HPDE6-E6E7 (cell line): ENCODE measurements around the gene OLFM2.
"Not testable (repeated sequence)": the region's sequence is repeated elsewhere in the genome, so short reads cannot be mapped to it uniquely, and the experiment has no call there.

Experiments
- DNase-seq: peaks from one replicate; pipeline ENCODE4 v3.0.0; 2011; ENCODE audit warnings: missing footprints; ENCODE audit errors: extremely low spot score

Gene OLFM2

DNA sequence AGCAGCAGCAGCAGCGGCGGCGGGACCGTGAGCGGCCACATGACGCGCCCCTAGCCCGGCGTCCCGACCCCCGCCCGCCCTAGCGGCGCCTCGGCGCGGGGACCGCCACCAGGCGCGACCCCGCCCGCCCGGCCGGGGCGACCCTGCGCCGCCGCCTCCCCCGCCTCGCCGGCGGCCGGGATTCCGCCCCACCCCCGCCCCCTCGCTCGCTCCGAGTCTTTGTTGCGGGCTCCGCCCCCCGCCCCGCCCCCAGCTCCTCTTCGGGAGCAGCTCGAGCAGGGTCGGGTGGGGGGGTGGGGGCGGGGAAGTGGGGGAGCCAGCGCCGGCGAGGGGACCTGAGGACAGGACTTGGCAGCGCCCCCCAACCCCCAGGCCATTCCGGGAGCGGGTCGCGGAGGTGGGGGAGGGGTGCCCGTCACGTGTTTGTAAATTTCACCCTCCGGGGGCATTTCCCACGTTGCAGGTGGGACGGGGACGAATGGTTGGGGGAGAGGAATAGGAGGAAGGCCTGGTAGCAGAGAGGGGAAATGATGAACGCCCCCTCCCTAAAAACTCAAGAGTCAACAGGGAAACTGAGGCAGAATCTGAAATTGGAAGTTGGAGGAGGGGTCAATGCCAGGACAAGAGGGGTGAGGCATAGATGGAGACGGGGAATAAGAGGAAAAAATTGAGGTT is at the start of gene OLFM2:
OLFM2 (minus strand) TSS at position 190 of the 675 bp plus-strand sequence; CDS start at position 41, 149 bp downstream.
- DNase-seq: no peak

DNA sequence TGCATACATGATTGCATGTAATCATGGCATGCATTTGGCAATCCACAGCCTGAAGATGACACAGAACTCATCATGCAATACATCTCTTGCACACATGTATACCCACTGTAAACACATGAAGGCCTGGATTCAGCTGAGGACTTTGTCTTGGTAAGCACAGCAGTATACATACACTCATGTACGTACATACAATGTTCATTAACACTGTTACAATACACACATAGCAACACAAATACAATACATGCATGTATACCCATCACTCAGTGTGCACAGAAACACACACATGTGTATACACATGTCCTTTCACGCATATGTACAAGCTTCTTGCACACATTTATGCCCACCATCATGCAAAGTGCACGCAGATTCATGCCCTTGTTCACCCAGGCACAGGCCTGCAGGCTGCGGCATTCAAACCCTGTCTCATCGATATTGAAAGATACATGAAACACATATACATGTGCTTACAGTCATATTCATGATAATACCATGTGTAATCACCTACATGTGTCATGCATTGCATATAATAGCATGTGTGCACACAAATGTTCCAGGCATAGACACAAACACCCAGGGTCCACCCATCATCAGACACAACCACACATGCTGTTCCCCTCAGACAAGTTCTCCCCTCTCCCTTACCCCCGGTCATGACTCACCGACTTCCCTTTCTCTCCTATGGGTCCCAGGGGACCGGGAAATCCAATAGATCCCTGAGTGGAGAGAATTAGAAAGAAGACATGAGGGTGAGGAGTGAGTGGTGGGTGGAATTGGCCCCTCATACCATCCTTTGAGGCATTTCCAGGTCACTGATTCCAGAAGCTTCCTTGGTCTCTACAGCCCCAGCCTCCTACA is 45.3 kb upstream of the OLFM2 start:
- no peak for DNase-seq

DNA sequence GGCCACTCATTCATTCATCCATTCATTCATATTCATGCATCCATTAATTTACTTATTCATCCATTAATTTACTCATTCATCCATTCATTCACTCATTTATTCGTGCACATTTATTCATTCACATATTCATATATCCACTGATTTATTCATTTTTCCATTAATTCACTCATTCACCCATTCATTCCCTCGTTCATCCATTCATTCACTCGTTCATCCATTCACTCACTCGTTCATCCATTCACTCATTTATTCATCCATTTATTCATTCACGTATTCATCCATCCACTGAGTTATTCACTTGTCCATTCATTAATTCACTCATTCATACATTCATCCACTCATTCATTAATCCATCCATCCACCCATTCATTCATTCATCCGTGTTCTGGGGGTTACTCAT is 35.8 kb upstream of the OLFM2 start:
- DNase-seq: no peak

DNA sequence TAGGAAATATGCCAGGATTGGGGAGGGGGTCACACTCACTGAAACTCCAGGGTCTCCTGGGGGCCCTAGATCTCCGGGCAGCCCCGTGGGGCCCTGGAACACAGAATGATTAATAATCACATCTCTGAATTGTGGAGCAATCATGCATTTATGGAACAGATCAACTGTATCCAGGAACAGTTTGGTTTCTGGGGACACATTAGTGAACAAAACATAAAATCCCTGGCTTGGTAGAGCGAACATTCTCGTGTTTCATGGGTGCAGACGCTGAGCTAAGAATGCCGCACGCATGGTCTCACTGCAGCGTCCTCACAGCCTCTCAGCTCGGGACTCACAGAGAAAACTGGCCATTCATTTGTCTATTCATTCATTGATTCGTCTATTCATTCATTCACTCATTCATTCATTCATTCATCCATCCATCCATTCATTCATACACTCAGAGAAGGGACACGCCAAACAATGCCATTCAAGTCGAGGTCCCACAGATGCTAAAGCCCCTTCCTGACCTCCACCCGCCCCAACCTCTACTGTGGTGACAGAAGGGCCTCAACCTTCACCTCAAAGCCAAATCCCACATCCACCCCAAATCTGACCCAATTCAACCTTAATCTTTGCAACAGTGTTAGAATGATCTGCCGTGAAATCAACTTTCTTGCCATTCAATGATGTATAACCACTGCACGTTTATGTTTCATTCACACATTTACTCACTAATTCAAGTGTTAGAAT is 35.0 kb upstream of the OLFM2 start:
- DNase-seq: no peak

DNA sequence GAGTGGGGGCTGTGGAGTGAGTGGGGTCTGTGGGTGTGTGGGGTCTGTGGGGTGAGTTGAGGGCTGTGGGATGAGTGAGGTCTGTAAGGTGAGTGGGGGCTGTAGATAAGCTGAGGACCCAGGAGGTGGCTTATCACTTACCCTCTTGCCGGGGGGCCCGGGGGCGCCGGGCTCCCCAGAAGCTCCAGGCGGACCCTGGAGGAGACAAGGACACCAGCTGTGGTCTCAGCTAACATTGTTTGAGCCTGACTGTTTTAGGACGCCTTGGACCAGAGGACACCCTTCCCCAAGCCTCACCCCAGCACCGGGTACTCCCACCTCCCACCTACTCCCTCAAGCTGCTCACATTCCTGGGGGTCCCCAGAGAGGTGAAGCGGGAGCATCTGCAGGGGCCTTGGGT is 34.2 kb upstream of the OLFM2 start:
- DNase-seq: no peak

DNA sequence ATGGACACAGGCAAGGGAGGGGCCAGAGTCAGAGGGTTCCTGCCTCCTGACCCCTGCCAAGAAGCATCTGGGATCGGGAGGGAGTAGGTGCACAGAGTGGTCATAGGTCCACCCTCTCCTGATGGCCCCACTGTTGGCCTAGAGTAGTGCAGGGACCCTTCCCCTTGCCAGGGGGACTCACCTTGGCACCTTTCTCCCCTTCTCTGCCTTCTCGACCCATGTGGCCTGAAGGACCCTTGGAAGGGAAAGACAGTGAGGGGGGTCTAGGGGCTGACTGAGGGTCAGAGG is 33.3 kb upstream of the OLFM2 start:
- DNase-seq: no peak

DNA sequence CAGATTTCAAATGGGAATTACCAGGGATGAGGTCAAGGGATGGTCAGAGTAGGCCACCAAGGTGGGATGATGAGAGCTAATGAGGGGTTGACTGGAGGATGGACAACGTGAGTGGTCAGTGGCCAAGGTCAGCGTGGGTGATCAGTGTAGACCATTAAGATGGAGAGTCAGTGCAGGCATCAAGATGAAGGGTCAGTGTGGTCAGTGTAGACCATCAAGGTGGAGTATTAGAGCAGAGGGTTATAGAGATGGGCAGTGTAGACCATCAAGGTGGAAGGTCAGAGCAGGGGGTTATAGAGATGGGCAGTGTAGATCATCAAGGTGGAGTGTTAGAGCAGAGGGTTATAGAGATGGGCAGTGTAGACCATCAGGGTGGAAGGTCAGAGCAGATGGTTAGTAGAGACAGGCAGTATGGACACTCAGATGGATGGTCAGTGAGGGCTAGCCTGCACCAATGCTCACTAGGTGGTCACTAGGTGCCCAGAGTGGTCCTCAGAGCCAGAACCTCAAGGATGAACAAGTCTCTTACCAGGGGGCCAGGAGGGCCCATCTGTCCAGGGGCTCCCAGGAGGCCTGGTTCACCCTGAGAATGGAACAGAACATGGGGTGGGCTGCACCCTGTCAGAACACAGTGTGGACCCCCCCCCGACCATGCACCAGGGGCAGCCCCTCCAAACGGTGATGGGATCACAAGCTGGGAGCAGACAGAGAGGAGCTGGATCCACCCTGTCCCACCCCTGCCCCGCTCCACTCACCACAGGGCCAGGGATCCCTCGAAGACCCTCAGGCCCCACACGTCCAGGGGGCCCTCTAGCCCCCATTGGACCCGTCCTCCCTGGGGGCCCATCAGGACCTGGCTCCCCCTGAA is 32.7 kb upstream of the OLFM2 start:
- DNase-seq: no peak

DNA sequence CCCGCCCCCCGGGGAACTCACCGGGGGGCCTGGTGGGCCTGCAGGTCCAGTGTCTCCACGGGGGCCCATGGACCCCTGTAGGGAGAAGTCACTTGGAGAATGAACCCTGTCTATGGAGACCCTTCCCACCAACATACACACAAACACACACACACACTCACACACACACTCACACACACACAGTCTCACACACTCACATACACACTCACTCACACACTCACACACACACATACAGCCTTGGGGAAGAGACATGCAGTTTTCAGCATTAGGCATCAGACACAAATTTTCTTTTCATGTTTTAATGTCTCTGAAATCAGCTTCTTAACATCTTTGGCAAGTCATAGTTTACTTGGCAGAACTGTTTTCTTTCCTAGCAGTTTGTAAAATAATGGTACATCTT is 31.0 kb upstream of the OLFM2 start:
- DNase-seq: no peak

DNA sequence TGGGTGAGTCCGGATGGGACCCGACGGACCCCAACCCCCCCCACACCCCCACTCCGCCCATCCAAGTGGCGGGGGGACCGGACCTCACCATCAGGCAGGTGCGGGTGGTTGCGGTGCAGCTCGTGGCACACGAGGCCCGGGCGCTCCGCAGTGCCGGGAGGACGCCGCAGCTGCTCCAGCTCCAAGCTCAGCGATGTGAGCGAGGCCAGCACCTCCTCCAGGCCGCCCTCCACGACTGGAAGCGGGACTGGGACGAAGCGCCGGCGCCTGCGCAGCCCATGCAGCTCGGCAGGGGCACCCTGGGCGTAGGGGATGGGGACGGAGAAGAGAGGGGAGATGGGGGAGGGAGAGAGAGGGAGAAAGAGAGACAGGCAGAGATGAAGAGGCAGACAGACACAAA is 30.1 kb upstream of the OLFM2 start:
- no peak for DNase-seq

DNA sequence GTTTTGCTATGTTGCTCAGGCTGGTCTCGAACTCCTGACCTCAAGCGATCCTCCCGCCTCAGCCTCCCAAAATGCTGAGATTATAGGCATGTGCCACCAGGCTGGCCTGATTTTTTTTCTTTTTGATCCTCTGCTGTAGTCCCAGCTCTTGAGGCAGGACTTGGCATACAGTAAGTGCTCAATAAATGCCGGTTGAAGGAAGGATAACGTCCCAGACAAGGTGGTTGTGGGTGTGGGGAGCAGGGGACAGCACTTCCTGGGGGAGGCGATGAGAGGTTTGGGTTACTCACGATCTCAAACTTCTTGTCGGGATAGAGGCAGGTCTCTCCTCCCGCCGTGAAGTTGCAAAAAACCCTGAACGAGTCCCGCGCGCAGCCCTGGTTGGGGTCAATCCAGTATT is 29.7 kb upstream of the OLFM2 start:
- DNase-seq: no peak

DNA sequence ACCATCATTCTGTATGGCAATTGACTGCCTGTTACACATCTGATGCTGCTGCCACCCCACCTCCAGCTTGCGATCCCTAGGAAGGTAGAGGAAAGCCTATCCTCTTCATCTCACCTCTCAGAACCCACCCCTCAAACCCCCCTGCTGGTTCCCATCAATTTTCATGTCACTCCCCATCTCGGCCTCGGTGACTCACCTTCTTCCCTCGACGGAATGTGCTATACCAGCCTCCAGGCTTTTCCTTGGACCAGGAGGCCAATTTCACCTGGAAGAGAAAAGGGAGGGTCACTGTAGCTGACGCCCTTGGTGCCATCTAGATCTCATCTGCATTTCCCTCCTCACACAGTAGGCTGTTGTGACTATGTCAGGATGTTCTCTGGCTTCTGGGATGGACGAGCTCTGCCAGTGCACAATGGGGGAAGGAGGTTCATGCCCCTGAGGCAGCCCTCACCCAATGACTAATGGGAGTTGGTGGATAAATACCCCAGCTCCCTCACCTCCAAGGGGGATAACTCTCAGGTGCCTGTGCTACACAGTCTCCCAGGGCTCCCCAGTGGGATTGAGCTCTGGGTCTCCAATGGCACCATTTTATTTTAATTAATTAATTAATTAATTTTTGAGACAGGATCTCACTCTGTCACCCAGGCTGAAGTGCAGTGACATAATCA is 26.4 kb upstream of the OLFM2 start:
- no peak for DNase-seq

DNA sequence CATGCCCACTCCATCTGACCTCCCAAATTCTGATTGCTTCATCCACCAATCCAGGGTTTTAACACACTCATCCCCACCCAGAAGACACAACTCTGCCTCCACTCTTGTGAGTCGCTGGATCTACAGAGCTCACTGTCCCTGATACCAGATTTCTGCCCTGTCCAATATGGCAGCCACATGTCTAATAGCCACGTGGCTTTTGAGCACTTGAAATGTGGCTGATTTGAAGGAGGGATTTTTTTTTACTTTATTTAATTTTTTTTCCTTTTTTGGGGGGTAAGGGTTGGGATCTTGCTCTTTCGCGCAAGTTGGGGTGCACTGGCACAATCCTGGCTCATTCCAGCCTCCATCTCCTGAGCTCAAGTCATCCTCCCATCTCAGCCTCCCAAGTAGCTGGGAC is 24.8 kb upstream of the OLFM2 start:
- no peak for DNase-seq

DNA sequence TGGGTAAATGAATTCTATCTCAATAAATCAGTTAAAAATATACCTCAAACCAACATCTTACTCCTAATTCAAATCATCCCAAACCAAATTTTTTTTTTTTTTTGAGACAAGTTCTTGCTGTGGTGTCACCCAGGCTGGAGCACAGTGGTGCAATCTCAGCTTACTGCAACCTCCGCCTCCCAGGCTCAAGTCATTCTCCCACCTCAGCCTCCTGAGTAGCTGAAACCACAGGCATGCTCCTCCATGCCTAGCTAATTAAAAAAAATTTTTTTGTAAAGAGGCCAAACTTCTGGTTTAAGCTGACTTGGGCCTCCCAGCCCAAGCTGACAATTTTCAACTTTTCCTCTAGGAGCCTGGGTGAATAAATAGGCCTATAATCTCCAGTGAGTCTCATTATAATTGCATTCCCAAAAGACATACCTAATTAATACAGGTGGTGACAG is 22.1 kb upstream of the OLFM2 start:
- DNase-seq: no peak

DNA sequence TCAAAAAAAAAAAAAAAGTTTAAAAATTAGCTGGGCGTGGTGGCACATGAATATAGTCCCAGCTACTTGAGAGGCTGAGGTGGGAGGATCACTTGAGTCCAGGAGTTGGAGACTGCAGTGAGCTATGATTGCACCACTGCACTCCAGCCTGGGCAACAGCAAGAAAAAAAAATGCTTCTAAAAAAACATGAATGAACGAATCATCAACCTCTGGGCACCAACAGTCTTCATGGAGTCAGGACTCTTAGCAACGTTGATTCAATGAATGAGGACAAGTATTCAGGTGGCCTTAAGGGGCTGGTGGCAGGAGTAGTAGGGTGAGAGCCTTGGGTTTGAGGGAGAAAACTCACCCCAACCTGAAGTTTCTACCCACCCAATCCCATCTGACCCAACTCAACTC is 20.6 kb upstream of the OLFM2 start:
- no peak for DNase-seq

DNA sequence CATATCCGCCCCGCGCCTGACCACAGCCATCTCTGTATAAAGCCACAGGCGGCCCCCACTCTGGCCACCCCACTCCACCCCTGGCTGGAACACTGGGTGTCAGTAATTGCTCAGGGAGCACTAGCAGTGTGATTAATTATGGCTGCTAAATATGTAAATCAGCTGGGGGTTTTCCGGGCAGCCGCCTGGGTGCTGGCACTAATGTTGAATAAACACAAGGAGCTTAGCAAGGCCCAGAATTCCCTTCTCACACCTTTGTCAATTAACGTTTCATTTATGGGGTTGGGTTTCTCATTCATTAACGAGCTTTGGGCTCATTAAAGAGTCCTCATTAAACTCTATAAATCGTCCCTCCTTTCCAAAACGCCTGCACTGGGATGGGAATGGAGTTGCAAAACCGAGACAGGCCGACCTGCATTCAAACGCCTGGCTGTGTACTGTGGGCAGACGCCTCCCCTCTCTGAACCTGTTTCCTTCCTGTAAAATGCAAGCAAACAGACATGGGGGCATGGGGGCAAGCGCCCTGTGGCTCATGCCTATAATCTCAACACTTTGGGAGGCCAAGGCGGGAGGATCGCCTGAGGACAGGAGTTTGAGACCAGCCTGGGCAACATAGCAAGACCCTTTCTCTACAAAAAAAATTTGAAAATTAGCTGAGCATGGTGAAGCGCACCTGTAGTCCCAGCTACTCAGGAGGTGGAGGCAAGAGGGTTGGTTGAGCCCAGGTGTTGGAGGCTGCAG is 17.7 kb upstream of the OLFM2 start:
- no peak for DNase-seq

DNA sequence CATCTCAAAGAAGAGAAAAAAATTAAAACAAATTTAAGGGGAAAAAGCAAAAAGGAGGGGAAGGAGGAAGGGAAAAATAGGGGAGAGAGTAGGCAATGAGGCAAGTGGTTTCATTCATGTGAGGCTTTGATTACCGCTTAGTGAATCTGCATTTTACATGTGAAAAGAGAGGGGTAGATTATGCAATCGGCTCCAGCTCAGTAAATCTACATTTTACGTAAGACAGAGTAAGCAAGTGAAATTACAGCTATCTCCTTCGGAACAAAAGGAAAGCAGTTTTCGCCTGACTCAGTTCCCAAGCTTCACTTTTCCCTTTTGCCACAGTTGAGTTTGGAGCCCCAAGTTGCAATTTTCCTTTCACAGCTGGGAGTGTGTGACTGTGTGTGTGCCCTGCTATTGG is 16.0 kb upstream of the OLFM2 start:
- no peak for DNase-seq

DNA sequence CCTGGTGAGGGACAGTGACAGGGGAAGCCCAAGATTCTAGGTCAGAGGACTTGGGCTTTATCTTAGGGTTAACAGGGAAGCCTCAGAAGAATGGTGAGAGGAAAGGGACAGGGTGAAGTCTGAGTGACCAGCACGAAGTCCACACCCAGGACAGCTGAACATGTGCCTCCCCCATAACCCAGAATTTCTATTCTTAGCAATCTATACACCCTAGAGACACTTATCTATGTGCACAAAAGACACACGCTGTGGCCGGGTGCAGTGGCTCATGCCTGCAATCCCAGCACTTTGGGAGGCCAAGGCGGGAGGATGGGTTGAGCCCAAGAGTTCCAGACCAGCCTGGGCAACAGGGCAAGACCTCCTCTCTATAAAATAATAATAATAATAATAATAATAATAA is 11.1 kb upstream of the OLFM2 start:
- no peak for DNase-seq

DNA sequence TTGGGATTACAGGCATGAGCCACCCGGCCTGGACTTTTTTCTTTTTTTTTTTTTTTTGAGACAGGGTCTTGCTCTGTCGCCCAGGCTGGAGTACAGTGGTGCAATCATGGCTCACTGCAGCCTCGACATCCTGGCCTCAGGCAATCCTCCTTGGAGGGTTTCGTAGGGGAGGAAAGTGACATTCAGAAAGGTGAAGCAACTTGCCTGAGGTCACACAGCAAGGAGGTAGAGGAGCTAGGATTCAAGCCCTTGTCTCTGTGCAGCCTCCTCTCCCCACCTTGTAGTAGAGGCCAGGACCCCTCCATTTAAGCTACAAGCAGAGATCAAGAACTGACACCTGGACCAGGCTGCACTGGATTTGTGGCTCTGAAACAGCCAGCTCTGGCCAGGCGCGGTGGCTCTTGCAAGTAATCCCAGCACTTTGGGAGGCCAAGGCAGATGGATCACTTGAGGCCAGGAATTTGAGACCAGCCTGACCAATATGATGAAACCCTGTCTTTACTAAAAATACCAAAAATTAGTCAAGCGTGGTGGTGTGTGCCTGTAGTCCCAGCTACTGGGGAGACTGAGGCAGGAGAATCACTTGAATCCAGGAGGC is 10.3 kb upstream of the OLFM2 start:
- DNase-seq: not testable (repeated sequence)

DNA sequence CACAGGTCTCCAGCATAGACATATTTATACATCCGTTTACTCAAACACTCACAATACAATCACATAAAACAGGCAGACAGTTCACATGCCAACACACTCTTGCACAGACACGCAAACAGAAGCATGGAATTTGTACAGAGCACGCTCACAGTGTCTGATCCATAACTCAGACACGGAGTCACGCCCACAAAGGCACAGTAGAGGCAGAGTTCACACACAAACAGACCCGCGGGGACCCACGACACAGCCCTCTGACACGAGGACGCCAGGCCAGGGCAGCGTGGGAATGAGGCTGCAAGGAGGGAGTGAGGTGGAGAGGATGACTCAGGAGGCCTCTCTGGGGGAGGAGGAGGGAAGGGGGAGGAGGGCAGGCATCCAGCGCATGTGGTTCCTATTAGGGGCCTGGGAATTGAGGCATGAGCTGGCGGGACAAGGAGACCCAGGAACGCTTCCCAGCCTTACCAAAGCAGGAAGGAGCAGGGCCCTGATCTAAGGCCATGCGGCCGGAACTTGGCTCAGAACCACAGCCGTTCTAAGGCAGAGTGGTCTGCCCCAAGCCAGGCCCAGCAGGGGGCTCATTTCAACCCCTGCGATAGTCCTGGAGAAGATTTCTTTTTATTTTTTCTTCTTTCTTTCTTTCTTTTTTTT is 9.1 kb upstream of the OLFM2 start:
- peak; percentile 42 for DNase-seq

DNA sequence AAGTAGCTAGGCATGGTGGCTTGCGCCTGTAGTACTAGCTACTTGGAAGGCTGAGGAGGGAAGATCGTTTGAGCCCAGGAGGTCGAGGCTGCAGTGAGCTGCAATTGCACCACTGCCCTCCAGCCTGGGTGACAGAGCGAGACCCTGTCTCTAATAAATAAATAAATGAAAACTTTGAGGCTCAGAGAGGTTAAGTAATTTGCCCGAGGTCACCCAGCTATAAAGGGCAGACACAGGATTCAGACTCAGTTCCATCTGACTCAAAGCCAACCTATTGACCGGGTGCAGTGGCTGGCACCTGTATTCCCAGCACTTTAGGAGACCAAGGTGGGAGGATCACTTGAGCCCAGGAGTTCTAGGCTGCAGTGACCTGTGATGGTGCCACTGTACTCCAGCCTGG is 7.4 kb upstream of the OLFM2 start:
- DNase-seq: no peak
